ENCODE data around the gene ASTN1. TPM values are rescaled to one million over a fixed set of nuclear protein-coding genes. Genes with fewer than 3 reads are reported as not detected.

The ASTN1 gene
- total and polyA plus RNA-seq, 2 experiments from 2014 or later, result 1.1 TPM; not detected in 1

DNA sequence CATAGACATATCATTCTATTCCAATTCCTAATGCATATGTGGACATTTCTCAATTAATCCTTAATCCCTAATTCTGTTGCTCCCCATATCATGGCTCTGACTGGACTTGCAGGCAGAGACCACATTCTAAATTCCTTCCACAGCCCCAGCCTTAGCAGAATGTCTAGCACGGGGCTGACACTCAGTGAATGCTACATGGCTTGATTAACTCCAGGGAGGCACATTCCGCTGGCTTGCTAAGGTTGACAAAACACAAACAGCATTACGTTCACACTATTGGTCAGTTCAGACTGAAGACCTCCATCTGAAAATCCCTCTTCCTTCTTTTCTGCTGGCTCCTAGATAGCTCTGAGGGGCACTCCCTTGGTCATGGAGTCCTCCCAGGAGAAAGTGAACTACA, 119.4 kb downstream of the ASTN1 start:
- WGBS (ENCODE audit: low lambda C conversion rate, missing lambda C conversion rate), result 57% methylated on average over 3 of the region's 3 CpGs
- Histone ChIP-seq H3K4me1 (ENCODE audit: insufficient read depth) (no peaks in the 10 kb centered on the region), H3K9me2 (replicated peaks; ENCODE audit: insufficient read depth) (no peaks in the 10 kb centered on the region), H3K27me3 (no peaks in the 10 kb centered on the region), H3K36me3 (replicated peaks; ENCODE audit: insufficient read depth, low read depth) (no peaks in the 10 kb centered on the region), H2AFZ (no peak overlapping the region), H3K79me2 (no peaks in the 10 kb centered on the region), H3K4me3 (no peak overlapping the region), H3K9me3 (ENCODE audit: low read depth) (no peaks in the 10 kb centered on the region), H3K4me2 (no peak overlapping the region), H4K20me1 (ENCODE audit: insufficient read depth, poor library complexity, severe bottlenecking) (no peaks in the 10 kb centered on the region), H3K27ac (no peak overlapping the region)
- TF ChIP-seq EZH2phosphoT487 (IDR thresholded peaks at IDR 0.05; ENCODE audit: low read depth, severe bottlenecking, unreplicated experiment) (no peak), EZH2 (IDR thresholded peaks at IDR 0.05; ENCODE audit: borderline replicate concordance) (no peak)
- TF ChIP-seq, protein P1, sequence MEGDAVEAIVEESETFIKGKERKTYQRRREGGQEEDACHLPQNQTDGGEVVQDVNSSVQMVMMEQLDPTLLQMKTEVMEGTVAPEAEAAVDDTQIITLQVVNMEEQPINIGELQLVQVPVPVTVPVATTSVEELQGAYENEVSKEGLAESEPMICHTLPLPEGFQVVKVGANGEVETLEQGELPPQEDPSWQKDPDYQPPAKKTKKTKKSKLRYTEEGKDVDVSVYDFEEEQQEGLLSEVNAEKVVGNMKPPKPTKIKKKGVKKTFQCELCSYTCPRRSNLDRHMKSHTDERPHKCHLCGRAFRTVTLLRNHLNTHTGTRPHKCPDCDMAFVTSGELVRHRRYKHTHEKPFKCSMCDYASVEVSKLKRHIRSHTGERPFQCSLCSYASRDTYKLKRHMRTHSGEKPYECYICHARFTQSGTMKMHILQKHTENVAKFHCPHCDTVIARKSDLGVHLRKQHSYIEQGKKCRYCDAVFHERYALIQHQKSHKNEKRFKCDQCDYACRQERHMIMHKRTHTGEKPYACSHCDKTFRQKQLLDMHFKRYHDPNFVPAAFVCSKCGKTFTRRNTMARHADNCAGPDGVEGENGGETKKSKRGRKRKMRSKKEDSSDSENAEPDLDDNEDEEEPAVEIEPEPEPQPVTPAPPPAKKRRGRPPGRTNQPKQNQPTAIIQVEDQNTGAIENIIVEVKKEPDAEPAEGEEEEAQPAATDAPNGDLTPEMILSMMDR (IDR thresholded peaks at IDR 0.05; ENCODE audit: poor library complexity), result no peak
- no peak for DNase-seq (ENCODE audit: low spot score)

DNA sequence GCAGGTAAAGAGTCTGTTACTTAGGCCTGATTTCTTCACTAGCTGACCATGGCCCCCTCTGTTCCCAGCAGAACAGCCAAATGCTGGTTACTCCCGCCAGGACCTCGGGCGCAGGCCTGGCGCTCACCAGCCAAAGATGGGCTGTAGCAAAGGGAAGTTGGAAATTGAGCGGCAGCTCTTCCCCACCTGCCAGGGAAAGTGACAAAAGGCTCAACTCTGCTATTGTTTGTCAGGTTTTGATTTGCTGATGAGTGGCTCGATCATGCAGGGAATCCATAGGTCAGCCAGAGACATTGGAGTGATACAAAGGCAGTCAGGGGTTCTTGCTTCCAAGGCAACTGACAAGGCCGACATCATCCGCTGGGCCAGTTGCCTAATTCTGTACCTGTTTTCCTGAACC, 120.1 kb downstream of the ASTN1 start:
- 65% methylated on average over 8 of the region's 8 CpGs for WGBS (ENCODE audit: low lambda C conversion rate, missing lambda C conversion rate)
- no peak overlapping the region for H2AFZ ChIP-seq
- no peaks in the 10 kb centered on the region for H3K4me1 ChIP-seq (ENCODE audit: insufficient read depth)
- H3K79me2 ChIP-seq, result no peaks in the 10 kb centered on the region
- no peaks in the 10 kb centered on the region for H3K9me2 ChIP-seq (replicated peaks; ENCODE audit: insufficient read depth)
- no peak overlapping the region for H3K4me3 ChIP-seq
- TF ChIP-seq, protein P1 (IDR thresholded peaks at IDR 0.05; ENCODE audit: poor library complexity), result no peak
- no peak for TF ChIP-seq EZH2phosphoT487 (IDR thresholded peaks at IDR 0.05; ENCODE audit: low read depth, severe bottlenecking, unreplicated experiment)
- TF ChIP-seq EZH2 (IDR thresholded peaks at IDR 0.05; ENCODE audit: borderline replicate concordance), result no peak
- no peaks in the 10 kb centered on the region for H3K36me3 ChIP-seq (replicated peaks; ENCODE audit: insufficient read depth, low read depth)
- H3K4me2 ChIP-seq, result no peak overlapping the region
- H3K9me3 ChIP-seq (ENCODE audit: low read depth), result no peaks in the 10 kb centered on the region
- H4K20me1 ChIP-seq (ENCODE audit: insufficient read depth, poor library complexity, severe bottlenecking), result no peaks in the 10 kb centered on the region
- H3K27me3 ChIP-seq, result no peaks in the 10 kb centered on the region
- no peak overlapping the region for H3K27ac ChIP-seq
- DNase-seq (ENCODE audit: low spot score), result no peak

DNA sequence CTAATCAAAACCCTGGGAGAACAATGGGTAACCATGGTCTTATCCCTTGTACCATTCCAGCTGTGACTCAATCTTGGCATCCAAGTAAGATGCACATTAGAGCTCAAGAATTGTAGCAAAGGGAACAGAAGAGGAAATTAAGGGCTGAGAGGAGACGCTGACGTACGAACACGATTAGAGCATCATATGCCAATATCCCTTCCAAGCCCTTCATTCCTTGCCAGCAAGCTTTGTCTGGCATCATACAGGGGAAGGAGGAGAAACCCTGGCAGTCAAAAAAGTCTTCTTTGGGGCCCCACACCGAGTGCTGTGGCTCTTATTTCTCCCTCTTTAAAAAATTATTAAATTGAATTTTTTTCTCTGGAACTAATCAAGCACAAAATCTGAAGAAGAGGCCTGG, 120.9 kb downstream of the ASTN1 start:
- Histone ChIP-seq H2AFZ (no peak overlapping the region), H3K9me2 (replicated peaks; ENCODE audit: insufficient read depth) (no peaks in the 10 kb centered on the region), H3K27ac (no peak overlapping the region), H3K4me2 (no peak overlapping the region), H4K20me1 (ENCODE audit: insufficient read depth, poor library complexity, severe bottlenecking) (no peaks in the 10 kb centered on the region), H3K9me3 (ENCODE audit: low read depth) (no peaks in the 10 kb centered on the region), H3K36me3 (replicated peaks; ENCODE audit: insufficient read depth, low read depth) (no peaks in the 10 kb centered on the region), H3K4me3 (no peak overlapping the region), H3K27me3 (no peaks in the 10 kb centered on the region), H3K79me2 (no peaks in the 10 kb centered on the region), H3K4me1 (ENCODE audit: insufficient read depth) (no peaks in the 10 kb centered on the region)
- 92% methylated on average over 5 of the region's 5 CpGs for WGBS (ENCODE audit: low lambda C conversion rate, missing lambda C conversion rate)
- no peak for DNase-seq (ENCODE audit: low spot score)
- TF ChIP-seq, protein P1 (IDR thresholded peaks at IDR 0.05; ENCODE audit: poor library complexity), result no peak
- TF ChIP-seq EZH2phosphoT487 (IDR thresholded peaks at IDR 0.05; ENCODE audit: low read depth, severe bottlenecking, unreplicated experiment), result no peak
- TF ChIP-seq EZH2 (IDR thresholded peaks at IDR 0.05; ENCODE audit: borderline replicate concordance), result no peak

DNA sequence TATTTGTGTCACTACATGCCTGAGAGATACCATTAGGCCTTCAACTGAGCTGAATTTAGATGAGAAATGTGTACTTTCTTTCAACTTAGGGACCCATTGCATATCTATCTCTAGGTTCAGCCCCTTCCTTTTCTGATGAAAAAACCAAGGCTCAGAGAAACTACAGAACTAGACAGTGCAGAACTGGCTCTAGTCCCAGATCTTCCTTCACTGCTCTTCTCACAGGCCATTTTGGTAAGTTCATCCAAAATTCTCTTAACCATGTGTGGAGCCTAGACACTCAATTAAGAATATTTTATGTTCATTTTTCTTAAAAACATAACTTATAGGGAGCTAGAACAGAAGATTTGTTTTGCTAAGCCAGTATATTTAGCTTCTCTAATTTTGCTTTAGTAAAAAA, 128.9 kb downstream of the ASTN1 start:
- no peak overlapping the region for H3K27ac ChIP-seq
- H4K20me1 ChIP-seq (ENCODE audit: insufficient read depth, poor library complexity, severe bottlenecking), result no peaks in the 10 kb centered on the region
- no peaks in the 10 kb centered on the region for H3K36me3 ChIP-seq (replicated peaks; ENCODE audit: insufficient read depth, low read depth)
- no peaks in the 10 kb centered on the region for H3K9me3 ChIP-seq (ENCODE audit: low read depth)
- no peak for TF ChIP-seq EZH2phosphoT487 (IDR thresholded peaks at IDR 0.05; ENCODE audit: low read depth, severe bottlenecking, unreplicated experiment)
- TF ChIP-seq, protein P1 (IDR thresholded peaks at IDR 0.05; ENCODE audit: poor library complexity), result no peak
- no peak for TF ChIP-seq EZH2 (IDR thresholded peaks at IDR 0.05; ENCODE audit: borderline replicate concordance)
- no peak overlapping the region for H3K4me2 ChIP-seq
- no peaks in the 10 kb centered on the region for H3K9me2 ChIP-seq (replicated peaks; ENCODE audit: insufficient read depth)
- H3K27me3 ChIP-seq, result no peaks in the 10 kb centered on the region
- no peak overlapping the region for H2AFZ ChIP-seq
- no peaks in the 10 kb centered on the region for H3K79me2 ChIP-seq
- no peaks in the 10 kb centered on the region for H3K4me1 ChIP-seq (ENCODE audit: insufficient read depth)
- H3K4me3 ChIP-seq, result no peak overlapping the region
- DNase-seq (ENCODE audit: low spot score), result no peak
